Loucy (cell line): ENCODE measurements around the gene POLR3F.

ENCODE experiments used
- H2AFZ ChIP-seq: fragments of 200-600 bp; sonication (generic); 2 replicates; pipeline ENCODE4 v1.6.0; 2016; ENCODE audit warnings: antibody characterized with exemption, mild to moderate bottlenecking, low read length, moderate library complexity
- H3F3A ChIP-seq: fragments of 200-600 bp; 2 replicates; pipeline ENCODE4 v1.6.0; 2016; ENCODE audit warnings: antibody characterized with exemption, low read depth, mild to moderate bottlenecking
- H3K27me3 ChIP-seq: fragments of 200-600 bp; sonication (generic); 2 replicates; pipeline ENCODE4 v1.6.1; 2014; ENCODE audit warnings: low read length, mild to moderate bottlenecking; ENCODE audit not compliant: insufficient read depth, poor library complexity, severe bottlenecking
- H3K36me3 ChIP-seq: fragments of 200-600 bp; sonication (generic); 2 replicates; pipeline ENCODE4 v1.6.1; 2016; ENCODE audit warnings: low read length; ENCODE audit not compliant: insufficient read depth
- H3K4me1 ChIP-seq: fragments of 200-600 bp; sonication (generic); 2 replicates; pipeline ENCODE4 v1.5.1; 2014; ENCODE audit warnings: low read length, mild to moderate bottlenecking; ENCODE audit not compliant: insufficient read depth, poor library complexity, severe bottlenecking
- H3K4me2 ChIP-seq: fragments of 200-600 bp; sonication (generic); 2 replicates; pipeline ENCODE4 v1.6.0; 2014; ENCODE audit warnings: antibody characterized with exemption, low read length, low read depth, mild to moderate bottlenecking; ENCODE audit not compliant: poor library complexity, severe bottlenecking
- H3K4me3 ChIP-seq: fragments of 200-600 bp; sonication (generic); 2 replicates; pipeline ENCODE4 v1.5.1; 2014; ENCODE audit warnings: low read length, mild to moderate bottlenecking, mixed read lengths; ENCODE audit not compliant: poor library complexity, severe bottlenecking
- H3K79me2 ChIP-seq: fragments of 200-600 bp; sonication (generic); 2 replicates; pipeline ENCODE4 v1.6.1; 2014; ENCODE audit warnings: low read length; ENCODE audit not compliant: insufficient read depth
- H3K9ac ChIP-seq: fragments of 200-600 bp; sonication (generic); 2 replicates; pipeline ENCODE4 v1.6.0; 2014; ENCODE audit warnings: mild to moderate bottlenecking, low read depth, low read length, moderate library complexity; ENCODE audit not compliant: poor library complexity, severe bottlenecking
- H3K9me2 ChIP-seq: fragments of 200-600 bp; sonication (generic); replicated peaks from 2 replicates; pipeline ENCODE4 v1.6.1; 2016; ENCODE audit warnings: low read depth, low read length, mixed read lengths
- H3K9me3 ChIP-seq: fragments of 200-600 bp; sonication (generic); 2 replicates; pipeline ENCODE4 v1.6.1; 2014; ENCODE audit warnings: mild to moderate bottlenecking, antibody characterized with exemption, low read length, low read depth; ENCODE audit not compliant: insufficient read depth
- H4K20me1 ChIP-seq: fragments of 200-600 bp; sonication (generic); 2 replicates; pipeline ENCODE4 v1.6.0; 2014; ENCODE audit warnings: antibody characterized with exemption, low read length, mild to moderate bottlenecking; ENCODE audit not compliant: insufficient read depth, poor library complexity, severe bottlenecking
- EZH2phosphoT487 ChIP-seq: fragments of 200-600 bp; IDR thresholded peaks from 2 replicates; pipeline ENCODE4 v1.6.1; 2018; ENCODE audit warnings: antibody characterized with exemption, mild to moderate bottlenecking, moderate library complexity, borderline replicate concordance
- TF ChIP-seq, protein P1 (sequence below): fragments of 200-600 bp; sonication (generic); conservative IDR thresholded peaks from 2 replicates; pipeline ENCODE4 v1.5.1; 2014; ENCODE audit warnings: mild to moderate bottlenecking, antibody characterized with exemption, low read length

The POLR3F gene

DNA sequence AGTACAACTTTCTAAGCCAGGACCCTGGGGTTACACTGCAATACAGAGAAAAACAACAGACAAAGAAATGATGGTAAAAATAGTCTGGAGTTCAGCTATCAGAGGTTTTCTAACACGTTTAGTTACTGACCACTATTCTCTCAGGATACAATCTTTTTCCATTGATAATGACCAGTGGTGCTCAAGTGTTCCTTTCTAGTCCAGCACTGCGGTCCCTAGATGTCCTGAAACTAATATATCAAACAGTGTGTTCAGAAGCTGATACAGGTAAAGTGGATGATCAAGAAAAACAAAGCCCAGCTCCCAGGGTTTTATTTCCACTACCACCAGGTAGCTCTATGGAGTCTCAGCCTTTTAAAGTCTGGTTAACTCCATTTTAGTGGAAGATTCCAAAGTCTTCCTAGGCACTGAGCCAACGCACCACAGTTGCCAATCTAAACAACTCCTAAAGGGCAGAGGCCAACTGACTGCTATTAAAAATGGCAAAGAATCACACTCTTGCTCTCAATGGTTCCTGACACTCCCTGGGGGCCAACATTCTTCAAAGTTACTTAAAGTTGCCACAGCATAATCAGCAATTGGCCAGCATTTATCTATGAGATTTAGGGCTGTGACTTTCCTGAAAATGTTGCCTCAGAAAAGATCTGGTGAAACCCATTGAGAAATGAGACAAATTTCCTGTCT lies 38.6 kb upstream of the POLR3F start:
- no peaks in the 10 kb centered on the region for H3K36me3 ChIP-seq

DNA sequence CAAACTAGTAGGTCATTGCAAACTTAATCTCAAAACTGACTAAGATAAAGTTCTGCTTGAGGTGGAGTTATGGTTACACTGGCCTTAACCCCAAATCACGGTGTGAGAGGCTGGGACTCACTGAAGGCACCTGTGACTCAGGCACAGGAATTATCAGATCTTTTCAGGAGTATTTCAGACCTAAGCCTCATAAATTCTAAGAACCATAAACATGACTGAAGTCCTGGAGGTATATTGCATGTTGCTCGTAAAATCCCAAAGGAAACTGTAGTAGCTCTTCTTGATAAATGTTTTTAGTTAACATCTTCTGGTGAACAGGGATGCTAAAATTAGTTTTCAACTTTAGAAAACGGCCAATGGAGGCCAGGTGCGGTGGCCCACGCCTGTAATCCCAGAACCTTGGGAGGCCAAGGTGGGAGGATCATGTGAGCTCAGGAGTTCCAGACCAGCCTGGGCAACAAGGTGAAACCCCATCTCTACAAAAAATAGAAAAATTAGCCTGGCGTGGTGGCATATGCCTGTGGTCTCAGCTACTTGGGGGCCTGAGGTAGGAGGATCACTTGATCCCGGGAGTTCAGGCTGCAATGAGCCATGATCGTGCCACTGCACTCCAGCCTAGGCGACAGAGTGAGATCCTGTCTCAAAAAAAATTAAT lies 36.9 kb upstream of the POLR3F start:
- TF ChIP-seq, protein P1, sequence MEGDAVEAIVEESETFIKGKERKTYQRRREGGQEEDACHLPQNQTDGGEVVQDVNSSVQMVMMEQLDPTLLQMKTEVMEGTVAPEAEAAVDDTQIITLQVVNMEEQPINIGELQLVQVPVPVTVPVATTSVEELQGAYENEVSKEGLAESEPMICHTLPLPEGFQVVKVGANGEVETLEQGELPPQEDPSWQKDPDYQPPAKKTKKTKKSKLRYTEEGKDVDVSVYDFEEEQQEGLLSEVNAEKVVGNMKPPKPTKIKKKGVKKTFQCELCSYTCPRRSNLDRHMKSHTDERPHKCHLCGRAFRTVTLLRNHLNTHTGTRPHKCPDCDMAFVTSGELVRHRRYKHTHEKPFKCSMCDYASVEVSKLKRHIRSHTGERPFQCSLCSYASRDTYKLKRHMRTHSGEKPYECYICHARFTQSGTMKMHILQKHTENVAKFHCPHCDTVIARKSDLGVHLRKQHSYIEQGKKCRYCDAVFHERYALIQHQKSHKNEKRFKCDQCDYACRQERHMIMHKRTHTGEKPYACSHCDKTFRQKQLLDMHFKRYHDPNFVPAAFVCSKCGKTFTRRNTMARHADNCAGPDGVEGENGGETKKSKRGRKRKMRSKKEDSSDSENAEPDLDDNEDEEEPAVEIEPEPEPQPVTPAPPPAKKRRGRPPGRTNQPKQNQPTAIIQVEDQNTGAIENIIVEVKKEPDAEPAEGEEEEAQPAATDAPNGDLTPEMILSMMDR = no peak
- no peak for TF ChIP-seq EZH2phosphoT487
- H3F3A ChIP-seq = no peaks in the 10 kb centered on the region
- H3K4me1 ChIP-seq = no peaks in the 10 kb centered on the region
- H2AFZ ChIP-seq = no peak overlapping the region
- no peak overlapping the region for H3K4me3 ChIP-seq
- H3K36me3 ChIP-seq = no peaks in the 10 kb centered on the region
- H3K79me2 ChIP-seq = no peaks in the 10 kb centered on the region
- H3K9ac ChIP-seq = no peak overlapping the region
- H3K27me3 ChIP-seq = no peaks in the 10 kb centered on the region
- H4K20me1 ChIP-seq = no peaks in the 10 kb centered on the region
- H3K4me2 ChIP-seq = no peak overlapping the region
- no peaks in the 10 kb centered on the region for H3K9me2 ChIP-seq
- no peaks in the 10 kb centered on the region for H3K9me3 ChIP-seq

More for the DNA sequence above, 38.6 kb upstream of the POLR3F start:
- Histone ChIP-seq H2AFZ (no peak overlapping the region), H3K9me2 (no peaks in the 10 kb centered on the region), H4K20me1 (no peaks in the 10 kb centered on the region), H3K79me2 (no peaks in the 10 kb centered on the region), H3K27me3 (no peaks in the 10 kb centered on the region), H3K4me3 (no peak overlapping the region), H3K4me1 (no peaks in the 10 kb centered on the region), H3K4me2 (no peak overlapping the region), H3K9me3 (no peaks in the 10 kb centered on the region), H3K9ac (no peak overlapping the region), H3F3A (no peaks in the 10 kb centered on the region)
- TF ChIP-seq, protein P1 = no peak
- TF ChIP-seq EZH2phosphoT487 = no peak

DNA sequence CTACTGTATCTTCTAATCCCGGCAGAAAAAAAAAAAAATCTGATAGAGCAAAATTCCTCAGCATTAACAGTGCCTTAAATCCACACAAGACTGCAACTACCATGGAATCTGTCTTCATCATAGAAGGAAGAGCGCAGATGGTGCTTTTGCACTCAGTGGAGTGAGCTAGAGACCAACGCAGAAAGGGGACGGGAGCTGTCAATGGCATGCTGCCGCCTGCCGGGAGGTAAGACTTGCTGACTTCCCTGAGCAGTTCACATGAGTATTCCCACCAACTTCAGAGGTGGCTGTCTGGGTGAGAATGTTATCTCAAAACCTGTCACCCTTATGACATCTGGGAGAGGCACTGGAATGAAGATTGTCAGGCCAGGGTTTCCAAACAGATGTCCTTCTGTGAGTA lies 36.0 kb upstream of the POLR3F start:
- H3K79me2 ChIP-seq = no peaks in the 10 kb centered on the region
- H3K4me1 ChIP-seq = no peaks in the 10 kb centered on the region
- H3K4me2 ChIP-seq = no peak overlapping the region
- H3K4me3 ChIP-seq = no peak overlapping the region
- H2AFZ ChIP-seq = no peak overlapping the region
- no peaks in the 10 kb centered on the region for H3K9me2 ChIP-seq
- no peak overlapping the region for H3K9ac ChIP-seq
- H3K36me3 ChIP-seq = no peaks in the 10 kb centered on the region
- H3K9me3 ChIP-seq = no peaks in the 10 kb centered on the region
- no peaks in the 10 kb centered on the region for H3K27me3 ChIP-seq
- H3F3A ChIP-seq = no peaks in the 10 kb centered on the region
- no peaks in the 10 kb centered on the region for H4K20me1 ChIP-seq
- no peak for TF ChIP-seq EZH2phosphoT487
- TF ChIP-seq, protein P1 = no peak
